Ishikawa (cell line): ENCODE measurements around the gene C20orf141.

ENCODE experiments used
- EP300 ChIP-seq: IDR thresholded peaks from 2 replicates; pipeline ENCODE4 v1.6.1; 2012; ENCODE audit warnings: borderline replicate concordance
- FOXM1 ChIP-seq: IDR thresholded peaks from 2 replicates; pipeline ENCODE4 v1.6.1; 2012; ENCODE audit warnings: low read depth, borderline replicate concordance
- REST ChIP-seq: IDR thresholded peaks from 2 replicates; pipeline ENCODE4 v1.6.1; 2012; ENCODE audit warnings: low read depth, mild to moderate bottlenecking

- TF ChIP-seq EP300 = no peak
- TF ChIP-seq FOXM1 = no peak
- TF ChIP-seq REST = no peak
Observed at GRCh38 chr20:2864626-2865025, 49.8 kb downstream of the C20orf141 start.
